ENCODE data around the gene RBM26. TPM values are rescaled to one million over a fixed set of nuclear protein-coding genes. Genes with fewer than 3 reads are reported as not detected.

The RBM26 gene
- total RNA-seq, 4 donors from 2014 or later, result 13.9 to 52.7 (median 45.1) TPM

- Histone ChIP-seq H3K27me3 (no peaks in the 10 kb centered on the region), H3K27ac (no peak overlapping the region), H3K4me3 (no peak overlapping the region), H3K4me1 (no peaks in the 10 kb centered on the region), H3K36me3 (no peaks in the 10 kb centered on the region), H3K9me3 (no peaks in the 10 kb centered on the region)
- DNase-seq, result no peak
- 72 to 87% methylated on average over 4 of the region's 4 CpGs for WGBS, 2 donors (ENCODE audit: low coverage in 1 of 2)
- in situ Hi-C loops (cut with MboI; ENCODE audit: low pct_ligation_motif_present in 1 of 4, low pct_unique_long_range_greater_than_20kb in 1 of 4, low sequenced_read_pairs in 3 of 4) (no loop called here), intact Hi-C loops (cut with DNase I; ENCODE audit: low total_unique reads) (no loop called here)
- no peak for TF ChIP-seq CTCF (IDR thresholded peaks at IDR 0.05)
- TF ChIP-seq POLR2A (IDR thresholded peaks at IDR 0.05), result no peak
- no peak for TF ChIP-seq EP300 (IDR thresholded peaks at IDR 0.05; ENCODE audit: low read depth)
- no peak for TF ChIP-seq POLR2AphosphoS5 (IDR thresholded peaks at IDR 0.05)
Measured at GRCh38 chr13:79450110-79450509, 44.1 kb upstream of the RBM26 start.

GRCh38 chr13:79448413-79448812, 42.4 kb upstream of the RBM26 start:
- in situ Hi-C loops (cut with MboI; ENCODE audit: low pct_ligation_motif_present in 1 of 4, low pct_unique_long_range_greater_than_20kb in 1 of 4, low sequenced_read_pairs in 3 of 4), result no loop called here
- no peaks in the 10 kb centered on the region for H3K9me3 ChIP-seq
- no peak for DNase-seq

GRCh38 chr13:79447741-79448140, 41.7 kb upstream of the RBM26 start:
- intact Hi-C loops (cut with DNase I; ENCODE audit: low total_unique reads), result no loop called here
- Histone ChIP-seq H3K27me3 (no peaks in the 10 kb centered on the region), H3K4me3 (no peak overlapping the region), H3K4me1 (no peaks in the 10 kb centered on the region), H3K27ac (no peak overlapping the region), H3K36me3 (no peaks in the 10 kb centered on the region), H3K9me3 (no peaks in the 10 kb centered on the region)
- DNase-seq, result no peak
- WGBS, 2 donors (ENCODE audit: low coverage in 1 of 2), result 87% methylated on average over 2 of the region's 2 CpGs; no CpG with 5 or more reads in 1 of the 2 donors
- no peak for TF ChIP-seq POLR2AphosphoS5 (IDR thresholded peaks at IDR 0.05)
- TF ChIP-seq EP300 (IDR thresholded peaks at IDR 0.05; ENCODE audit: low read depth), result no peak
- in situ Hi-C loops (cut with MboI; ENCODE audit: low pct_ligation_motif_present in 1 of 4, low pct_unique_long_range_greater_than_20kb in 1 of 4, low sequenced_read_pairs in 3 of 4), result no loop called here

More at GRCh38 chr13:79448413-79448812, 42.4 kb upstream of the RBM26 start:
- no peak for TF ChIP-seq POLR2A (IDR thresholded peaks at IDR 0.05)
- TF ChIP-seq CTCF (IDR thresholded peaks at IDR 0.05), result no peak
- TF ChIP-seq POLR2AphosphoS5 (IDR thresholded peaks at IDR 0.05), result no peak
- TF ChIP-seq EP300 (IDR thresholded peaks at IDR 0.05; ENCODE audit: low read depth), result no peak
- Histone ChIP-seq H3K27ac (no peak overlapping the region), H3K36me3 (no peaks in the 10 kb centered on the region), H3K4me1 (no peaks in the 10 kb centered on the region), H3K4me3 (no peak overlapping the region), H3K27me3 (no peaks in the 10 kb centered on the region)
- intact Hi-C loops (cut with DNase I; ENCODE audit: low total_unique reads), result no loop called here
- WGBS, 2 donors (ENCODE audit: low coverage in 1 of 2), result 44 to 56% methylated on average over 1 of the region's 1 CpG

- TF ChIP-seq EP300 (IDR thresholded peaks at IDR 0.05; ENCODE audit: low read depth), result no peak
- intact Hi-C loops (cut with DNase I; ENCODE audit: low total_unique reads) (no loop called here), in situ Hi-C loops (cut with MboI; ENCODE audit: low pct_ligation_motif_present in 1 of 4, low pct_unique_long_range_greater_than_20kb in 1 of 4, low sequenced_read_pairs in 3 of 4) (no loop called here)
- Histone ChIP-seq H3K4me1 (peaks cover 0 to 4% (median 0%) of the 10 kb centered on the region in 4 donors), H3K27ac (no peak overlapping the region), H3K9me3 (no peaks in the 10 kb centered on the region), H3K4me3 (no peak overlapping the region), H3K27me3 (no peaks in the 10 kb centered on the region), H3K36me3 (no peaks in the 10 kb centered on the region)
- DNase-seq, result no peak
- 86 to 88% methylated on average over 4 of the region's 4 CpGs for WGBS, 2 donors (ENCODE audit: low coverage in 1 of 2)
Measured at GRCh38 chr13:79447141-79447540, 41.1 kb upstream of the RBM26 start.

- no peak for DNase-seq
- Histone ChIP-seq H3K36me3 (no peaks in the 10 kb centered on the region), H3K4me1 (peaks cover 0 to 9% (median 2%) of the 10 kb centered on the region in 4 donors), H3K9me3 (no peaks in the 10 kb centered on the region), H3K27me3 (no peaks in the 10 kb centered on the region), H3K27ac (no peak overlapping the region), H3K4me3 (no peak overlapping the region)
- in situ Hi-C loops (cut with MboI; ENCODE audit: low pct_ligation_motif_present in 1 of 4, low pct_unique_long_range_greater_than_20kb in 1 of 4, low sequenced_read_pairs in 3 of 4) (no loop called here), intact Hi-C loops (cut with DNase I; ENCODE audit: low total_unique reads) (no loop called here)
- WGBS, 2 donors (ENCODE audit: low coverage in 1 of 2), result 78 to 91% methylated on average over 6 to 11 of the region's 11 CpGs
- TF ChIP-seq EP300 (IDR thresholded peaks at IDR 0.05; ENCODE audit: low read depth), result no peak
Measured at GRCh38 chr13:79445968-79446645, 40.1 kb upstream of the RBM26 start.
